K562 (cell line): ENCODE measurements around the gene CNOT6. TPM values are rescaled to one million over a fixed set of nuclear protein-coding genes. Genes with fewer than 3 reads are reported as not detected.
A peak's percentile ranks its signal among the peaks of the same experiment; 100 is the strongest.

ENCODE experiments used
- ATF1 ChIP-seq, 2 experiments: fragments of 450-650 bp in 1 of 2; IDR thresholded peaks; 2 replicates each; pipeline ENCODE4 v1.6.1; 2016; ENCODE audit warnings: missing compliant biosample characterization in 1 of 2, missing genetic modification characterization in 1 of 2
- ATF3 ChIP-seq, 2 experiments: fragments of 450-650 bp in 1 of 2; sonication (generic) in 1 of 2; formaldehyde crosslinking in 1 of 2; IDR thresholded peaks in 1 of 2; conservative IDR thresholded peaks in 1 of 2; 2 replicates each; pipeline versions ENCODE4 v1.6.1 to v1.8.1; 2016 to 2023; ENCODE audit warnings: mild to moderate bottlenecking in 2 of 2, moderate library complexity in 2 of 2, inconsistent platforms in 1 of 2, missing genetic modification reagents in 1 of 2
- BCOR ChIP-seq: fragments of 450-650 bp; IDR thresholded peaks from 2 replicates; pipeline ENCODE4 v1.6.1; 2016
- CC2D1A ChIP-seq: fragments of 450-650 bp; IDR thresholded peaks from 2 replicates; pipeline ENCODE4 v1.6.1; 2017; ENCODE audit warnings: mild to moderate bottlenecking
- CTBP1 ChIP-seq: fragments of 450-650 bp; IDR thresholded peaks from 2 replicates; pipeline ENCODE4 v1.6.1; 2016; ENCODE audit warnings: borderline replicate concordance
- DACH1 ChIP-seq: fragments of 450-650 bp; IDR thresholded peaks from 2 replicates; pipeline ENCODE4 v1.6.1; 2018; ENCODE audit not compliant: partially characterized antibody
- DMBX1 ChIP-seq: fragments of 250-450 bp; sonication (Bioruptor Pico); IDR thresholded peaks from 2 replicates; pipeline ENCODE4 v1.8.0; 2022; ENCODE audit warnings: inconsistent platforms, mild to moderate bottlenecking, moderate library complexity, borderline replicate concordance
- E2F5 ChIP-seq: sonication (generic); formaldehyde crosslinking; IDR thresholded peaks from 2 replicates; pipeline ENCODE4 v1.8.0; 2022; ENCODE audit warnings: mild to moderate bottlenecking, missing genetic modification reagents
- EP300 ChIP-seq: IDR thresholded peaks from 2 replicates; pipeline ENCODE4 v1.6.1; 2012; ENCODE audit warnings: low read length, improper control_type of control experiment
- JUND ChIP-seq, 2 experiments: IDR thresholded peaks; 2 replicates in 1 of 2; 3 replicates in 1 of 2; pipeline ENCODE4 v1.6.1; 2011; ENCODE audit warnings: borderline replicate concordance in 2 of 2, low read depth in 2 of 2, low read length in 2 of 2, improper control_type of control experiment in 1 of 2, missing biosample characterization in 1 of 2, missing genetic modification characterization in 1 of 2, missing genetic modification reagents in 1 of 2
- KDM5B ChIP-seq: fragments of 200-600 bp; sonication (generic); IDR thresholded peaks from 2 replicates; pipeline ENCODE4 v1.6.1; 2012; ENCODE audit warnings: low read depth, mild to moderate bottlenecking, moderate library complexity, low read length, control low read depth, inconsistent platforms; ENCODE audit not compliant: insufficient replicate concordance
- LCOR ChIP-seq: sonication (generic); formaldehyde crosslinking; IDR thresholded peaks from 2 replicates; pipeline ENCODE4 v1.8.0; 2022; ENCODE audit warnings: mild to moderate bottlenecking, missing genetic modification reagents
- LEF1 ChIP-seq: fragments of 450-650 bp; IDR thresholded peaks from 2 replicates; pipeline ENCODE4 v1.6.1; 2016; ENCODE audit warnings: mild to moderate bottlenecking
- MEIS2 ChIP-seq: fragments of 450-650 bp; IDR thresholded peaks from 2 replicates; pipeline ENCODE4 v1.6.1; 2014; ENCODE audit warnings: mild to moderate bottlenecking; ENCODE audit not compliant: partially characterized antibody
- NCOR1 ChIP-seq: fragments of 450-650 bp; IDR thresholded peaks from 2 replicates; pipeline ENCODE4 v1.6.1; 2016; ENCODE audit warnings: mild to moderate bottlenecking, moderate library complexity
- PBX2 ChIP-seq, 2 experiments: IDR thresholded peaks in 1 of 2; conservative IDR thresholded peaks in 1 of 2; 2 replicates each; pipeline ENCODE4 v1.6.1; 2016; ENCODE audit warnings: low read depth in 2 of 2, mild to moderate bottlenecking in 1 of 2, missing compliant biosample characterization in 1 of 2, missing genetic modification characterization in 1 of 2, moderate library complexity in 1 of 2
- PHB ChIP-seq: fragments of 250-450 bp; sonication (Bioruptor Pico); IDR thresholded peaks from 2 replicates; pipeline ENCODE4 v1.5.0; 2021
- PML ChIP-seq: IDR thresholded peaks from 2 replicates; pipeline ENCODE4 v1.6.1; 2012; ENCODE audit warnings: low read length, inconsistent platforms
- PPARD ChIP-seq: fragments of 250-450 bp; sonication (Bioruptor Pico); IDR thresholded peaks from 2 replicates; pipeline ENCODE4 v1.8.0; 2022; ENCODE audit warnings: inconsistent platforms, mild to moderate bottlenecking, moderate library complexity
- RBM15 ChIP-seq: fragments of 200-400 bp; formaldehyde crosslinking; IDR thresholded peaks from 2 replicates; pipeline ENCODE4 v1.6.1; 2018; ENCODE audit warnings: mild to moderate bottlenecking, low read length, moderate library complexity; ENCODE audit not compliant: insufficient read depth
- ZBTB7A ChIP-seq: IDR thresholded peaks from 2 replicates; pipeline ENCODE4 v1.6.1; 2011; ENCODE audit warnings: low read depth, mild to moderate bottlenecking, low read length, moderate library complexity, borderline replicate concordance; ENCODE audit not compliant: control insufficient read depth
- ZNF239 ChIP-seq: fragments of 250-450 bp; sonication (Bioruptor Pico); IDR thresholded peaks from 2 replicates; pipeline ENCODE4 v1.4.0; 2020; ENCODE audit warnings: mild to moderate bottlenecking
- ZNF589 ChIP-seq: fragments of 200-800 bp; sonication (Bioruptor generic); IDR thresholded peaks from 2 replicates; pipeline ENCODE4 v1.6.1; 2016; ENCODE audit warnings: low read depth, missing genetic modification characterization, missing compliant biosample characterization
- polyA plus RNA-seq, 8 experiments: library from polyadenylated mRNA; depleted of rRNA in 4 of 8; stranded (reverse) in 5 of 8; unstranded in 3 of 8; fragments of >200 nt; fragmentation: Nextera tagmentation in 2 of 8; fragmentation: Illumina TruSeq in 1 of 8; extraction: Ambion mirVana in 2 of 8; extraction: Trizol in 1 of 8; gene quantifications; 2 replicates each; pipeline versions ENCODE4 v1.2.1 to v1.2.3, GENCODE V29; 2011 to 2014; ENCODE audit warnings: inconsistent platforms in 1 of 8, missing spikeins in 1 of 8
- total RNA-seq, 7 experiments: library from RNA; depleted of rRNA in 6 of 7; stranded (reverse); fragments of >200 nt in 6 of 7; fragmentation: Illumina TruSeq in 2 of 7; extraction: Trizol in 2 of 7; gene quantifications; 2 replicates each; pipeline versions ENCODE4 v1.2.1 to v1.2.3, GENCODE V29; 2011 to 2021; ENCODE audit warnings: low replicate concordance in 1 of 7

The CNOT6 gene
- total and polyA plus RNA-seq, 9 of the 15 experiments (the other 6 are each of a cell fraction or from before 2014, with no cell fraction given): 4.9 to 32.4 (median 14.0) TPM

- TF ChIP-seq ATF3 (IDR thresholded peaks at IDR 0.05) (peak; percentile 80), ATF3 (CRISPR knock-in tag; conservative IDR thresholded peaks at IDR 0.05) (no peak; the same call in 1 of the 2 replicates), LEF1 (peak; percentile 99), JUND (IDR thresholded peaks at IDR 0.05; ENCODE audit: borderline replicate concordance, low read depth, low read length) (peak; percentile 73), JUND (tag; IDR thresholded peaks at IDR 0.05; ENCODE audit: borderline replicate concordance, low read depth, low read length) (peak; percentile 64; the same call in 2 of the 3 replicates), DMBX1 (CRISPR knock-in tag) (peak; percentile 54; the same call in 1 of the 2 replicates), PML (peak; percentile 98), KDM5B (no peak), ATF1 (CRISPR knock-in tag; IDR thresholded peaks at IDR 0.05) (no peak), ATF1 (tag; IDR thresholded peaks at IDR 0.05) (peak; percentile 84), BCOR (peak; percentile 75; the same call in 1 of the 2 replicates), ZNF239 (CRISPR knock-in tag) (peak; percentile 9; the same call in 1 of the 2 replicates), PHB (CRISPR knock-in tag) (no peak), PPARD (no peak), DACH1 (peak; percentile 23), LCOR (0 out of 2 replicates have a peak, but pooled peaks have one; percentile 22), MEIS2 (peak; percentile 93), CC2D1A (peak; percentile 93), CTBP1 (peak; percentile 73; the same call in 1 of the 2 replicates), ZNF589 (CRISPR knock-in tag) (peak; percentile 95), E2F5 (CRISPR knock-in tag) (no peak), NCOR1 (peak; percentile 98), EP300 (peak; percentile 99), RBM15 (no peak), PBX2 (CRISPR knock-in tag; IDR thresholded peaks at IDR 0.05; ENCODE audit: low read depth) (no peak), PBX2 (tag; conservative IDR thresholded peaks at IDR 0.05; ENCODE audit: low read depth) (peak; percentile 84), ZBTB7A (no peak)
Observed at GRCh38 chr5:180555168-180555921, 61.2 kb downstream of the CNOT6 start (continued).
